OCI-LY7 (cell line): ENCODE data around the gene FMN2.

Experiments
- CTCF ChIP-seq: fragments of 200-600 bp; sonication (generic); conservative IDR thresholded peaks from 2 replicates; pipeline ENCODE4 v1.5.1; 2014; ENCODE audit warnings: mild to moderate bottlenecking, antibody characterized with exemption, low read length, moderate library complexity, mixed read lengths
- EZH2phosphoT487 ChIP-seq: fragments of 200-600 bp; sonication (generic); IDR thresholded peaks from 2 replicates; pipeline ENCODE4 v1.6.1; 2018; ENCODE audit warnings: low read depth, borderline replicate concordance, mild to moderate bottlenecking, mixed run types, antibody characterized with exemption, low read length, moderate library complexity, mixed read lengths

- TF ChIP-seq CTCF = no peak
- no peak for TF ChIP-seq EZH2phosphoT487
Observed at GRCh38 chr1:240487493-240487892, 395.8 kb downstream of the FMN2 start.
